ENCODE data around the gene DQX1. TPM values are rescaled to one million over a fixed set of nuclear protein-coding genes. Genes with fewer than 3 reads are reported as not detected.

The DQX1 gene
- total RNA-seq, 1 experiment from 2014 or later: 1.3 TPM

DNA sequence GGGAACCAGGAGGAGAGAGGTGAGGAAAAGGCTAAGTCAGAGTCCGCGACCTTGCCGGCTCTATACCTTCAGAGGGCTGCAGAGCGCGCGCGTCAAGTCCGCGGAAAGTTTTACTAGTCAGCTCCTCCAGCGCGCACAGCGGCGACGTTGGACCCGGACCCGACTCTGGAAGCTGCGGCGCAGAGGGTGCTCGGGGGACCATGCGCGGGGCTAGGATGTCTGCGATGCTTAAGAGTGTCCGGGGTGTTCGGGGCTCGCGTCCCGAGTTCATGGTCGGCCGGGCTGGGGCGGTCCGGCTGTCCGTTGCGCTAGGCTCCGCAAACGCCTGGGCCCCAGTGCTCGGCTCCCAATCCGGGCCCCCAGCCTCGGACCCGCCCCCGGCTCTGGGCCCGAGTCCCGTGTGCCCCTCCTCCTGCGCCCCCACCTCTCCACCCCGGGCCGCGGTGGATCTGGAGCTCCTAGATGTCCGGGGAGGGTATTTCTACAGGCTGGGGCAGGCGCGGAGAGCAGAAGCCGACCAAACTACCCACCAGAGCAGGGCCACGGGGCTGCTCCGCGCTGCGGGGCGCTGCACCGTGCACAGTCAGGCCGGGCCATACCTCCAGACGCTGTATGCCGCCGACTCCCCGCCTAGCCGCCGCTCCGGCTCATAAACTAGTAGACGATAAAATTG is 26.6 kb downstream of the DQX1 start, which contains the start of gene LBX2 (continued):
- TF ChIP-seq ZNF138 (CRISPR knock-in tag; conservative IDR thresholded peaks at IDR 0.05): no peak

DNA sequence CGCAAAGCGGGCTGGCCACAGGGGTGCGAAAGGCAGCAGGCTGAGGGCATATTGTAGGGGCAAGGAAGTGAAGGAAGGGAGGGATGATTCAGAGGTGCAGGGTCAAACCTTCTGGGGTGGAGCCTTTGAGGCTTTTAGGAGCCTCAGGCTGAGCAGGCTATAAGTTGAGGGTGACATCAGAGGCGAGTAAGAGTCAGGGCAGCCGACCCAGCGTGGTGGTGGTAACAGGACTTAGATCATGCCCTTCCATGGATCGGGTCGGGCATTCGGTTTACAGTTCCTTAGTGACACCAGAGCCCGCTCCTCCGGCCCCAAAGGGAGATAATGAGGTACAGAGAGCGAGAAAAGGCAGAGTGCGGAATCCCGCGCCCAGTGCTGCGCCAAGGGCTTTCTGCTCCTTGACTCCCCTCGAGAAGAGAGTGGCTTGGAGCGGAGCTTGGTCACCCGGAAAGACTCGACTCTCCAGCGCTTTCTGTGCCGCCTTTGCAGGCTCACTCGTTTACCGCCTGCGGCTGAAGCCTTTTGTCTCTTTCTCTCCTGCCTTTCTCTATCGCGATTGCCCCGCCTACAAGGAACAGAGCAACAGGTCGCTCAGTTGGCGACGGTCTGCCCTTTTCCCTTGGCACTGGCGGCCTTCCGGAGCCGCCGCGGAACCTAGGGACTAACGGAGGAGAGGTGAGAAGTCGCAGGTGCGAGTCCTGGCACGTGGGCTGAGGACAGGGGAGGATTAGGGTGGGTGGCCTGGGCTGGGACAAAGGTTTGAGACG is 27.3 kb downstream of the DQX1 start:
- POLR2A ChIA-PET: interaction anchor here (1.0 to 1.5 kb wide), 3 partner anchors 15 to 60 kb away, joined by 3 to 4 read pairs (median 3); partner anchors contain the start of genes CCDC142 and TTC31
- H3K4me1 Mint-ChIP-seq: peaks cover 43% of the 10 kb centered on the region
- H3K4me3 Mint-ChIP-seq: peak overlapping the region; percentile 79
- H3K27ac Mint-ChIP-seq: no peak overlapping the region
- peaks cover 7% of the 10 kb centered on the region for H3K36me3 Mint-ChIP-seq
- DNase-seq (ENCODE audit: low spot score) (peak; percentile 63), ATAC-seq (peak; percentile 13)
- TF ChIP-seq NR1H2 (CRISPR knock-in tag; IDR thresholded peaks at IDR 0.05): no peak
- no peak for TF ChIP-seq GABPB1 (CRISPR knock-in tag; IDR thresholded peaks at IDR 0.05)
- TF ChIP-seq JAZF1 (CRISPR knock-in tag; IDR thresholded peaks at IDR 0.05): no peak
- TF ChIP-seq, protein P1, sequence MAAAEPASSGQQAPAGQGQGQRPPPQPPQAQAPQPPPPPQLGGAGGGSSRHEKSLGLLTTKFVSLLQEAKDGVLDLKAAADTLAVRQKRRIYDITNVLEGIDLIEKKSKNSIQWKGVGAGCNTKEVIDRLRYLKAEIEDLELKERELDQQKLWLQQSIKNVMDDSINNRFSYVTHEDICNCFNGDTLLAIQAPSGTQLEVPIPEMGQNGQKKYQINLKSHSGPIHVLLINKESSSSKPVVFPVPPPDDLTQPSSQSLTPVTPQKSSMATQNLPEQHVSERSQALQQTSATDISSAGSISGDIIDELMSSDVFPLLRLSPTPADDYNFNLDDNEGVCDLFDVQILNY (CRISPR knock-in tag; IDR thresholded peaks at IDR 0.05): no peak
- TF ChIP-seq ESRRA (CRISPR knock-in tag; IDR thresholded peaks at IDR 0.05; ENCODE audit: borderline replicate concordance): no peak
- 0 out of 2 replicates have a peak, but pooled peaks have one; percentile 49 for TF ChIP-seq SMAD3 (CRISPR knock-in tag; IDR thresholded peaks at IDR 0.05; ENCODE audit: borderline replicate concordance)
- TF ChIP-seq KAT7 (CRISPR knock-in tag; IDR thresholded peaks at IDR 0.05; ENCODE audit: borderline replicate concordance): 0 out of 2 replicates have a peak, but pooled peaks have one; percentile 15
- TF ChIP-seq FOXP1 (CRISPR knock-in tag; IDR thresholded peaks at IDR 0.05; ENCODE audit: borderline replicate concordance): peak; percentile 58; the same call in 1 of the 2 replicates
- TF ChIP-seq CBFB (CRISPR knock-in tag; IDR thresholded peaks at IDR 0.05; ENCODE audit: low read depth): peak; percentile 69; the same call in 1 of the 2 replicates
- TF ChIP-seq TP53 (CRISPR knock-in tag; IDR thresholded peaks at IDR 0.05): 0 out of 2 replicates have a peak, but pooled peaks have one; percentile 45
- TF ChIP-seq, protein P2, sequence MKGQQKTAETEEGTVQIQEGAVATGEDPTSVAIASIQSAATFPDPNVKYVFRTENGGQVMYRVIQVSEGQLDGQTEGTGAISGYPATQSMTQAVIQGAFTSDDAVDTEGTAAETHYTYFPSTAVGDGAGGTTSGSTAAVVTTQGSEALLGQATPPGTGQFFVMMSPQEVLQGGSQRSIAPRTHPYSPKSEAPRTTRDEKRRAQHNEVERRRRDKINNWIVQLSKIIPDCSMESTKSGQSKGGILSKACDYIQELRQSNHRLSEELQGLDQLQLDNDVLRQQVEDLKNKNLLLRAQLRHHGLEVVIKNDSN (CRISPR knock-in tag; IDR thresholded peaks at IDR 0.05): peak; percentile 38; the same call in 1 of the 2 replicates
- 0 out of 2 replicates have a peak, but pooled peaks have one; percentile 33 for TF ChIP-seq FOXK1 (CRISPR knock-in tag; IDR thresholded peaks at IDR 0.05)
- TF ChIP-seq ZNF423 (CRISPR knock-in tag; IDR thresholded peaks at IDR 0.05): no peak
- TF ChIP-seq, protein P3, sequence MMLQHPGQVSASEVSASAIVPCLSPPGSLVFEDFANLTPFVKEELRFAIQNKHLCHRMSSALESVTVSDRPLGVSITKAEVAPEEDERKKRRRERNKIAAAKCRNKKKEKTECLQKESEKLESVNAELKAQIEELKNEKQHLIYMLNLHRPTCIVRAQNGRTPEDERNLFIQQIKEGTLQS (CRISPR knock-in tag; conservative IDR thresholded peaks at IDR 0.05): no peak
- TF ChIP-seq, protein P4, sequence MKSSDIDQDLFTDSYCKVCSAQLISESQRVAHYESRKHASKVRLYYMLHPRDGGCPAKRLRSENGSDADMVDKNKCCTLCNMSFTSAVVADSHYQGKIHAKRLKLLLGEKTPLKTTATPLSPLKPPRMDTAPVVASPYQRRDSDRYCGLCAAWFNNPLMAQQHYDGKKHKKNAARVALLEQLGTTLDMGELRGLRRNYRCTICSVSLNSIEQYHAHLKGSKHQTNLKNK (CRISPR knock-in tag; IDR thresholded peaks at IDR 0.05): no peak
- TF ChIP-seq ZNF317 (CRISPR knock-in tag; IDR thresholded peaks at IDR 0.05; ENCODE audit: borderline replicate concordance, low read depth): no peak
- TF ChIP-seq, protein P5, sequence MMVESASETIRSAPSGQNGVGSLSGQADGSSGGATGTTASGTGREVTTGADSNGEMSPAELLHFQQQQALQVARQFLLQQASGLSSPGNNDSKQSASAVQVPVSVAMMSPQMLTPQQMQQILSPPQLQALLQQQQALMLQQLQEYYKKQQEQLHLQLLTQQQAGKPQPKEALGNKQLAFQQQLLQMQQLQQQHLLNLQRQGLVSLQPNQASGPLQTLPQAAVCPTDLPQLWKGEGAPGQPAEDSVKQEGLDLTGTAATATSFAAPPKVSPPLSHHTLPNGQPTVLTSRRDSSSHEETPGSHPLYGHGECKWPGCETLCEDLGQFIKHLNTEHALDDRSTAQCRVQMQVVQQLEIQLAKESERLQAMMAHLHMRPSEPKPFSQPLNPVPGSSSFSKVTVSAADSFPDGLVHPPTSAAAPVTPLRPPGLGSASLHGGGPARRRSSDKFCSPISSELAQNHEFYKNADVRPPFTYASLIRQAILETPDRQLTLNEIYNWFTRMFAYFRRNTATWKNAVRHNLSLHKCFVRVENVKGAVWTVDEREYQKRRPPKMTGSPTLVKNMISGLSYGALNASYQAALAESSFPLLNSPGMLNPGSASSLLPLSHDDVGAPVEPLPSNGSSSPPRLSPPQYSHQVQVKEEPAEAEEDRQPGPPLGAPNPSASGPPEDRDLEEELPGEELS (CRISPR knock-in tag; IDR thresholded peaks at IDR 0.05): peak; percentile 72
- TF ChIP-seq, protein P6, sequence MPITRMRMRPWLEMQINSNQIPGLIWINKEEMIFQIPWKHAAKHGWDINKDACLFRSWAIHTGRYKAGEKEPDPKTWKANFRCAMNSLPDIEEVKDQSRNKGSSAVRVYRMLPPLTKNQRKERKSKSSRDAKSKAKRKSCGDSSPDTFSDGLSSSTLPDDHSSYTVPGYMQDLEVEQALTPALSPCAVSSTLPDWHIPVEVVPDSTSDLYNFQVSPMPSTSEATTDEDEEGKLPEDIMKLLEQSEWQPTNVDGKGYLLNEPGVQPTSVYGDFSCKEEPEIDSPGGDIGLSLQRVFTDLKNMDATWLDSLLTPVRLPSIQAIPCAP (CRISPR knock-in tag; IDR thresholded peaks at IDR 0.05): no peak
- TF ChIP-seq MYBL2 (CRISPR knock-in tag; IDR thresholded peaks at IDR 0.05): 0 out of 2 replicates have a peak, but pooled peaks have one; percentile 20
- TF ChIP-seq, protein P7, sequence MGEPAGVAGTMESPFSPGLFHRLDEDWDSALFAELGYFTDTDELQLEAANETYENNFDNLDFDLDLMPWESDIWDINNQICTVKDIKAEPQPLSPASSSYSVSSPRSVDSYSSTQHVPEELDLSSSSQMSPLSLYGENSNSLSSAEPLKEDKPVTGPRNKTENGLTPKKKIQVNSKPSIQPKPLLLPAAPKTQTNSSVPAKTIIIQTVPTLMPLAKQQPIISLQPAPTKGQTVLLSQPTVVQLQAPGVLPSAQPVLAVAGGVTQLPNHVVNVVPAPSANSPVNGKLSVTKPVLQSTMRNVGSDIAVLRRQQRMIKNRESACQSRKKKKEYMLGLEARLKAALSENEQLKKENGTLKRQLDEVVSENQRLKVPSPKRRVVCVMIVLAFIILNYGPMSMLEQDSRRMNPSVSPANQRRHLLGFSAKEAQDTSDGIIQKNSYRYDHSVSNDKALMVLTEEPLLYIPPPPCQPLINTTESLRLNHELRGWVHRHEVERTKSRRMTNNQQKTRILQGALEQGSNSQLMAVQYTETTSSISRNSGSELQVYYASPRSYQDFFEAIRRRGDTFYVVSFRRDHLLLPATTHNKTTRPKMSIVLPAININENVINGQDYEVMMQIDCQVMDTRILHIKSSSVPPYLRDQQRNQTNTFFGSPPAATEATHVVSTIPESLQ (CRISPR knock-in tag; IDR thresholded peaks at IDR 0.05): no peak
- TF ChIP-seq ZNF416 (CRISPR knock-in tag; IDR thresholded peaks at IDR 0.05): no peak
- no peak for TF ChIP-seq GTF2I (CRISPR knock-in tag; conservative IDR thresholded peaks at IDR 0.05)
- TF ChIP-seq SMAD4 (CRISPR knock-in tag; IDR thresholded peaks at IDR 0.05): no peak
- TF ChIP-seq, protein P8, sequence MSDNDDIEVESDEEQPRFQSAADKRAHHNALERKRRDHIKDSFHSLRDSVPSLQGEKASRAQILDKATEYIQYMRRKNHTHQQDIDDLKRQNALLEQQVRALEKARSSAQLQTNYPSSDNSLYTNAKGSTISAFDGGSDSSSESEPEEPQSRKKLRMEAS (CRISPR knock-in tag; IDR thresholded peaks at IDR 0.05): peak; percentile 90
- CTCF ChIA-PET: interaction anchor here (0.8 to 6.0 kb wide), 9 partner anchors 9 to 164 kb away, joined by 3 to 43 read pairs (median 3); partner anchors contain the start of genes CCDC142, TTC31 and WBP1
- H3K9me3 Mint-ChIP-seq: no peaks in the 10 kb centered on the region
- peaks cover 96% of the 10 kb centered on the region for H3K27me3 Mint-ChIP-seq (ENCODE audit: low read depth)

All from WTC11 (cell line).